PC-3 (cell line): Measurements from ENCODE around the gene OR11H6. TPM values are rescaled to one million over a fixed set of nuclear protein-coding genes. Genes with fewer than 3 reads are reported as not detected.
A peak's percentile ranks its signal among the peaks of the same experiment; 100 is the strongest.

Source experiments
- ATAC-seq: fragments of 200-7000 bp; cut with Tn5 transposase; 2 replicates; pipeline ENCODE4 v1.9.1; 2020; ENCODE audit warnings: mild to moderate bottlenecking, moderate library complexity
- BruUV-seq: library from RNA; stranded (reverse); fragments of 400-500 nt; replicated peaks from 2 replicates; lab custom pipeline; 2021; lab: Mats Ljungman, UMichigan
- CTCF ChIA-PET: fragments of 300-600 bp; sonication (Branson Sonifier 250); formaldehyde crosslinking; loops from one replicate; lab custom pipeline; 2022; ENCODE audit warnings: antibody characterized with exemption; lab: Charles Lee
- POLR2A ChIA-PET: fragments of 300-600 bp; sonication (Branson Sonifier 250); formaldehyde crosslinking; loops from one replicate; lab custom pipeline; 2022; ENCODE audit warnings: antibody characterized with exemption; ENCODE audit not compliant: unreplicated experiment; lab: Charles Lee
- DNase-seq: peaks from one replicate; pipeline ENCODE4 v3.0.0-alpha.2; 2015
- H2AFZ ChIP-seq: fragments of 300-600 bp; sonication (generic); 2 replicates; pipeline ENCODE4 v1.6.0; 2016; ENCODE audit warnings: antibody characterized with exemption, low read length
- H3F3A ChIP-seq: fragments of 300-600 bp; sonication (generic); one replicate; pipeline ENCODE4 v1.6.0; 2017; ENCODE audit warnings: antibody characterized with exemption, low read length, control low read depth, mild to moderate bottlenecking; ENCODE audit not compliant: unreplicated experiment
- H3K27ac ChIP-seq: fragments of 300-600 bp; sonication (generic); 2 replicates; pipeline ENCODE4 v1.5.1; 2016; ENCODE audit warnings: mild to moderate bottlenecking, low read length
- H3K27me3 ChIP-seq: fragments of 300-600 bp; sonication (generic); 2 replicates; pipeline ENCODE4 v1.6.1; 2016; ENCODE audit warnings: low read length, mixed read lengths
- H3K36me3 ChIP-seq: fragments of 300-600 bp; sonication (generic); 2 replicates; pipeline ENCODE4 v1.6.1; 2016; ENCODE audit warnings: low read depth, mixed run types, low read length, mixed read lengths
- H3K4me1 ChIP-seq: fragments of 300-600 bp; sonication (generic); 2 replicates; pipeline ENCODE4 v1.5.1; 2016; ENCODE audit warnings: low read length; ENCODE audit not compliant: insufficient read depth
- H3K4me2 ChIP-seq: fragments of 300-600 bp; sonication (generic); 2 replicates; pipeline ENCODE4 v1.6.0; 2016; ENCODE audit warnings: low read length
- H3K4me3 ChIP-seq: fragments of 300-600 bp; sonication (generic); 2 replicates; pipeline ENCODE4 v1.5.1; 2016; ENCODE audit warnings: mild to moderate bottlenecking, low read length, mixed read lengths
- H3K79me2 ChIP-seq: fragments of 300-600 bp; sonication (generic); 2 replicates; pipeline ENCODE4 v1.6.1; 2017; ENCODE audit warnings: low read length, mixed read lengths
- H3K9ac ChIP-seq: fragments of 300-600 bp; sonication (generic); 2 replicates; pipeline ENCODE4 v1.6.0; 2016; ENCODE audit warnings: mild to moderate bottlenecking, low read length
- H3K9me2 ChIP-seq: fragments of 300-600 bp; sonication (generic); replicated peaks from 2 replicates; pipeline ENCODE4 v1.6.1; 2016; ENCODE audit warnings: mixed run types, low read length, mixed read lengths
- H3K9me3 ChIP-seq: fragments of 300-600 bp; sonication (generic); 2 replicates; pipeline ENCODE4 v1.6.1; 2016; ENCODE audit warnings: low read length, mixed read lengths
- H4K20me1 ChIP-seq: fragments of 300-600 bp; sonication (generic); 2 replicates; pipeline ENCODE4 v1.6.1; 2016; ENCODE audit warnings: low read length, mixed read lengths
- EZH2 ChIP-seq: fragments of 300-600 bp; sonication (generic); IDR thresholded peaks from one replicate; pipeline ENCODE4 v1.6.1; 2017; ENCODE audit warnings: antibody characterized with exemption, mild to moderate bottlenecking, low read length; ENCODE audit not compliant: unreplicated experiment
- EZH2phosphoT487 ChIP-seq: fragments of 300-600 bp; sonication (generic); IDR thresholded peaks from 2 replicates; pipeline ENCODE4 v1.6.1; 2018; ENCODE audit warnings: mild to moderate bottlenecking, antibody characterized with exemption, low read length, borderline replicate concordance
- intact Hi-C: fragments of 100-400 bp; cut with micrococcal nuclease; formaldehyde crosslinking; loops from 2 replicates; pipeline ENCODE4 v1.9.0; 2023
- total RNA-seq: library from RNA; depleted of rRNA; stranded (reverse); fragments of >200 nt; gene quantifications from 2 replicates; pipeline ENCODE4 v1.2.3, GENCODE V29; 2014
- TF ChIP-seq, protein P1 (sequence below): fragments of 300-600 bp; sonication (generic); conservative IDR thresholded peaks from 2 replicates; pipeline ENCODE4 v1.5.1; 2017; ENCODE audit warnings: antibody characterized with exemption, low read depth, mild to moderate bottlenecking, low read length

OR11H6 gene
- total RNA-seq, 1 experiment from 2014 or later, result not detected

DNA sequence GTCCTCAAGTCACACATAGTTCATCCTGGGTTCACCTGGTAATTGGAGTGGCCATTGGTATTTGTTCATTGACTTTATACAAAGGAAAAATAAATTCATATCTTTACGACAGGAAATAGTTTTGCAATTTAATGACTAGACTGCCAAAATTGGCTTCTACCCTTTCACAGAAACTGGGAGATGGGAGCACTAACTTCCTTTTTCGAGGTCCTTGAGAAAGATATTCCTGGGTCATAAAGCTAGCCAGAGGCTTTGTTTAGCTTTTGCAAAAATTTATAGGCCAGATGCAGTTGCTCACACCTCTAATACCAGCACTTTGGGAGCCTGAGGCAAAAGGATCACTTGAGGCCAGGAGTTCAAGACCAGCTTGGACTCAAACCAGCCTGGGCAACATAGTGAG is 43.0 kb upstream of the OR11H6 start:
- no peaks in the 10 kb centered on the region for H4K20me1 ChIP-seq
- no peak overlapping the region for H3K4me3 ChIP-seq
- DNase-seq, result peak; percentile 21
- no peak overlapping the region for H3K4me2 ChIP-seq
- H3K27me3 ChIP-seq, result peaks cover 7% of the 10 kb centered on the region; the same call in 1 of the 2 replicates
- H3K27ac ChIP-seq, result no peak overlapping the region
- CTCF ChIA-PET, result no interaction called here
- H3F3A ChIP-seq, result no peaks in the 10 kb centered on the region
- POLR2A ChIA-PET, result no interaction called here
- no peaks in the 10 kb centered on the region for H3K79me2 ChIP-seq
- intact Hi-C loops, result no loop called here
- TF ChIP-seq EZH2phosphoT487 (no peak), EZH2 (no peak)
- TF ChIP-seq, protein P1, sequence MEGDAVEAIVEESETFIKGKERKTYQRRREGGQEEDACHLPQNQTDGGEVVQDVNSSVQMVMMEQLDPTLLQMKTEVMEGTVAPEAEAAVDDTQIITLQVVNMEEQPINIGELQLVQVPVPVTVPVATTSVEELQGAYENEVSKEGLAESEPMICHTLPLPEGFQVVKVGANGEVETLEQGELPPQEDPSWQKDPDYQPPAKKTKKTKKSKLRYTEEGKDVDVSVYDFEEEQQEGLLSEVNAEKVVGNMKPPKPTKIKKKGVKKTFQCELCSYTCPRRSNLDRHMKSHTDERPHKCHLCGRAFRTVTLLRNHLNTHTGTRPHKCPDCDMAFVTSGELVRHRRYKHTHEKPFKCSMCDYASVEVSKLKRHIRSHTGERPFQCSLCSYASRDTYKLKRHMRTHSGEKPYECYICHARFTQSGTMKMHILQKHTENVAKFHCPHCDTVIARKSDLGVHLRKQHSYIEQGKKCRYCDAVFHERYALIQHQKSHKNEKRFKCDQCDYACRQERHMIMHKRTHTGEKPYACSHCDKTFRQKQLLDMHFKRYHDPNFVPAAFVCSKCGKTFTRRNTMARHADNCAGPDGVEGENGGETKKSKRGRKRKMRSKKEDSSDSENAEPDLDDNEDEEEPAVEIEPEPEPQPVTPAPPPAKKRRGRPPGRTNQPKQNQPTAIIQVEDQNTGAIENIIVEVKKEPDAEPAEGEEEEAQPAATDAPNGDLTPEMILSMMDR, result no peak
- H3K9me2 ChIP-seq, result no peaks in the 10 kb centered on the region
- H3K36me3 ChIP-seq, result no peaks in the 10 kb centered on the region
- H3K9me3 ChIP-seq, result no peaks in the 10 kb centered on the region
- no peak for ATAC-seq
- no peaks in the 10 kb centered on the region for H3K4me1 ChIP-seq
- H2AFZ ChIP-seq, result no peak overlapping the region
- no peak overlapping the region for H3K9ac ChIP-seq
- no TSS peak for BruUV-seq

DNA sequence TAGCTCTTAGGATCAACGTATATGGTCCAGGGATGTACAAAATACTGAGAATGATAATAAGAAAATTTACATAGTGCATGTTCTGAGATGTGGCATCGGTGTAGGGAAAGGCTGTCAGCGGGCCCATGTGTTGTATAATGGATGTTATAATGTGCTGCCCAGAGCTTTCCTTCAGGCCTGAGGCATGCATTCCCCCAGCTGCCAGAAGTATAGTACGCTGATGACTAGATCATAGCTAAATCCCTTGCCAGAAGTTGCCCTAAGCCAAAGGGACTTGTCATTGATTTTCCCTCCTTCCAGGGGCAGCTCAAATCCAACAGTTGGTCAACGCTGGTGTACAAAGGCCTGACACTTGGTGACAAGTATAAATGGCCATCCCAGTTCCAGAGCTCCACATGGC is 39.3 kb upstream of the OR11H6 start:
- H3K27me3 ChIP-seq, result no peaks in the 10 kb centered on the region; the same call in 1 of the 2 replicates
- POLR2A ChIA-PET, result no interaction called here
- H2AFZ ChIP-seq, result no peak overlapping the region
- no peak for DNase-seq
- H3K79me2 ChIP-seq, result no peaks in the 10 kb centered on the region
- H3K4me1 ChIP-seq, result no peaks in the 10 kb centered on the region
- TF ChIP-seq EZH2phosphoT487 (no peak), EZH2 (no peak)
- TF ChIP-seq, protein P1, result no peak
- CTCF ChIA-PET, result no interaction called here
- no peaks in the 10 kb centered on the region for H3K9me3 ChIP-seq
- no peak overlapping the region for H3K27ac ChIP-seq
- no TSS peak for BruUV-seq
- no peak overlapping the region for H3K4me2 ChIP-seq
- H3K9me2 ChIP-seq, result no peaks in the 10 kb centered on the region
- H3K36me3 ChIP-seq, result no peaks in the 10 kb centered on the region
- no peaks in the 10 kb centered on the region for H4K20me1 ChIP-seq
- no peak overlapping the region for H3K4me3 ChIP-seq
- ATAC-seq, result no peak
- intact Hi-C loops, result no loop called here
- no peak overlapping the region for H3K9ac ChIP-seq
- no peaks in the 10 kb centered on the region for H3F3A ChIP-seq

DNA sequence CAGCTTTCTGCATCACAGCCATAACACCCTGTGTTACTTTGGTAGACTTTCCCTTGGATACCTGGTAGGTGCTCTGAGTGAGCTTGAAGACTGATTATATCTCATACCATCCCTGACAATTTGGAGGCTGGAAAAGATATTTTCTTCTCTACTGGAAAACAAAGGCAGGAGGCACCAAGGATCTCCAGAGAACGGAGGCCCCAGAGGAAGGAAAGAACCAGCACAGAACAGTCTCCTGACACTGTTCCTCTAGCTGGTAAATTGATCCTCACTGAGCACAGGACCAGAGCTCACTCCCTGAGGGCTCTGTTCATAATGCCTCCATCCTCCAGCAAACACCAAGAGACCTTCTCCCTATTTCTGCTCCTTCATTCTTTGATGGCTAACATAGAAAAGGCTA is 32.9 kb upstream of the OR11H6 start, which contains the start of gene OR11G2:
Gene OR11G2, plus strand, starts transcription at position 301 of the 400 bp plus-strand sequence. CDS start 6,542 bp downstream, outside the sequence.
- no peaks in the 10 kb centered on the region for H3K9me2 ChIP-seq
- ChIA-PET POLR2A (no interaction called here), CTCF (no interaction called here)
- ATAC-seq, result no peak
- BruUV-seq, result no TSS peak
- intact Hi-C loops, result no loop called here
- no peaks in the 10 kb centered on the region for H3F3A ChIP-seq
- H3K27ac ChIP-seq, result no peak within 1 kb of the TSS
- H3K36me3 ChIP-seq, result no peaks in the 10 kb centered on the region
- H3K4me1 ChIP-seq, result no peaks in the 10 kb centered on the region
- H3K9me3 ChIP-seq, result no peaks in the 10 kb centered on the region
- H3K27me3 ChIP-seq, result peaks cover 43% of the 10 kb centered on the region
- H4K20me1 ChIP-seq, result no peaks in the 10 kb centered on the region
- no peak within 1 kb of the TSS for H2AFZ ChIP-seq
- no peaks in the 10 kb centered on the region for H3K79me2 ChIP-seq
- DNase-seq, result no peak
- no peak within 1 kb of the TSS for H3K4me3 ChIP-seq
- H3K9ac ChIP-seq, result no peak within 1 kb of the TSS
- H3K4me2 ChIP-seq, result no peak within 1 kb of the TSS
- TF ChIP-seq EZH2phosphoT487, result no peak
- TF ChIP-seq, protein P1, result no peak
- TF ChIP-seq EZH2, result no peak
